22Rv1 (cell line): Measurements from ENCODE around the gene GSG1L.

Experiments
- ZFX ChIP-seq: fragments of 450-650 bp; IDR thresholded peaks from 2 replicates; pipeline ENCODE4 v1.6.1; 2017; ENCODE audit warnings: antibody characterized with exemption, borderline replicate concordance
- TF ChIP-seq, protein P1 (sequence below): fragments of 450-650 bp; IDR thresholded peaks from 2 replicates; pipeline ENCODE4 v1.5.1; 2017; ENCODE audit warnings: mild to moderate bottlenecking

DNA sequence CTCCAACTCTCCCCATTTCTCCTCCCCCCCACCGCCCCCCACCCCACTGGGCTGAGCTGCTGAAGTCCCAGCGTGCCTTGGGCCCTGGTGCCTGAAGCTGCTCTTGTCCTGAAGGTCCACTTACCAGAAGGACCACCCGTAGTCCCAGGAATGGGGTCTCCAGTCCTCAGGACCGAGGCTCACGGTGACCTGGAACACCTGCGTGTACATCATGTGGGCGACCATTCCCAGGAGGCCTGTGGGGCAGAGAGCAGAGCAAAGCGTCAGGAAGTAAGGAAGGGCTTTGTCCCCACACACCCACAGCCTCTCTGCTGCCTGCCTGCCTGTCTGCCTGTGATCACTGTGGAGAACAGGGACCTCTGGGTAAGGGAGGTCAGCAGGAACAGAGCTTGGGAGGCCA lies 218.7 kb downstream of the GSG1L start:
- TF ChIP-seq, protein P1, sequence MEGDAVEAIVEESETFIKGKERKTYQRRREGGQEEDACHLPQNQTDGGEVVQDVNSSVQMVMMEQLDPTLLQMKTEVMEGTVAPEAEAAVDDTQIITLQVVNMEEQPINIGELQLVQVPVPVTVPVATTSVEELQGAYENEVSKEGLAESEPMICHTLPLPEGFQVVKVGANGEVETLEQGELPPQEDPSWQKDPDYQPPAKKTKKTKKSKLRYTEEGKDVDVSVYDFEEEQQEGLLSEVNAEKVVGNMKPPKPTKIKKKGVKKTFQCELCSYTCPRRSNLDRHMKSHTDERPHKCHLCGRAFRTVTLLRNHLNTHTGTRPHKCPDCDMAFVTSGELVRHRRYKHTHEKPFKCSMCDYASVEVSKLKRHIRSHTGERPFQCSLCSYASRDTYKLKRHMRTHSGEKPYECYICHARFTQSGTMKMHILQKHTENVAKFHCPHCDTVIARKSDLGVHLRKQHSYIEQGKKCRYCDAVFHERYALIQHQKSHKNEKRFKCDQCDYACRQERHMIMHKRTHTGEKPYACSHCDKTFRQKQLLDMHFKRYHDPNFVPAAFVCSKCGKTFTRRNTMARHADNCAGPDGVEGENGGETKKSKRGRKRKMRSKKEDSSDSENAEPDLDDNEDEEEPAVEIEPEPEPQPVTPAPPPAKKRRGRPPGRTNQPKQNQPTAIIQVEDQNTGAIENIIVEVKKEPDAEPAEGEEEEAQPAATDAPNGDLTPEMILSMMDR, result no peak
- TF ChIP-seq ZFX, result no peak
